Measurements from ENCODE around the gene CST3. TPM values are rescaled to one million over a fixed set of nuclear protein-coding genes. Genes with fewer than 3 reads are reported as not detected.

CST3 gene
- total RNA-seq, 2 experiments from 2014 or later, result 21.8 to 24.2 TPM

- Mint-ChIP-seq H3K36me3 (ENCODE audit: low read depth) (no peaks in the 10 kb centered on the region), H3K4me1 (ENCODE audit: low read depth) (no peaks in the 10 kb centered on the region), H3K27ac (no peak overlapping the region), H3K4me3 (no peak overlapping the region), H3K9me3 (no peaks in the 10 kb centered on the region), H3K27me3 (peaks cover 11% of the 10 kb centered on the region)
- intact Hi-C loops (cut with DNase I, micrococcal nuclease), result no loop called here
- ChIA-PET POLR2A (no interaction called here), CTCF (no interaction called here)
- Histone ChIP-seq H3K27ac (ENCODE audit: low read depth in 1 of 2, low read length in 2 of 2) (no peak overlapping the region), H3K9me3 (ENCODE audit: control insufficient read depth in 1 of 2, insufficient read depth in 1 of 2, low read length in 2 of 2) (no peaks in the 10 kb centered on the region), H3K36me3 (ENCODE audit: insufficient read depth, low read length) (no peaks in the 10 kb centered on the region), H3K27me3 (ENCODE audit: control insufficient read depth in 1 of 2, insufficient read depth in 2 of 2, low read length in 2 of 2) (no peaks in the 10 kb centered on the region), H3K4me3 (ENCODE audit: low read length) (no peak overlapping the region), H3K4me1 (ENCODE audit: insufficient read depth, low read length) (no peaks in the 10 kb centered on the region)
- DNase-seq, result no peak
- no peak for TF ChIP-seq CTCF (IDR thresholded peaks at IDR 0.05)
- no peak for ATAC-seq (ENCODE audit: poor library complexity)
Observed at GRCh38 chr20:23614163-23614562, 23.6 kb downstream of the CST3 start.

GRCh38 chr20:23613676-23614075 is 24.1 kb downstream of the CST3 start:
- ChIA-PET POLR2A (no interaction called here), CTCF (no interaction called here)
- Mint-ChIP-seq H3K27me3 (peaks cover 7% of the 10 kb centered on the region), H3K9me3 (no peaks in the 10 kb centered on the region), H3K4me1 (ENCODE audit: low read depth) (no peaks in the 10 kb centered on the region), H3K4me3 (no peak overlapping the region), H3K36me3 (ENCODE audit: low read depth) (no peaks in the 10 kb centered on the region), H3K27ac (no peak overlapping the region)
- no peak for ATAC-seq (ENCODE audit: poor library complexity)
- DNase-seq, result no peak
- TF ChIP-seq CTCF (IDR thresholded peaks at IDR 0.05), result no peak
- intact Hi-C loops (cut with DNase I, micrococcal nuclease), result no loop called here
- Histone ChIP-seq H3K36me3 (ENCODE audit: insufficient read depth, low read length) (no peaks in the 10 kb centered on the region), H3K4me1 (ENCODE audit: insufficient read depth, low read length) (no peaks in the 10 kb centered on the region), H3K27me3 (ENCODE audit: control insufficient read depth in 1 of 2, insufficient read depth in 2 of 2, low read length in 2 of 2) (no peaks in the 10 kb centered on the region), H3K27ac (ENCODE audit: low read depth in 1 of 2, low read length in 2 of 2) (no peak overlapping the region), H3K9me3 (ENCODE audit: control insufficient read depth in 1 of 2, insufficient read depth in 1 of 2, low read length in 2 of 2) (no peaks in the 10 kb centered on the region), H3K4me3 (ENCODE audit: low read length) (no peak overlapping the region)

GRCh38 chr20:23612396-23612795 is 25.4 kb downstream of the CST3 start:
- Mint-ChIP-seq H3K4me3 (no peak overlapping the region), H3K27me3 (no peaks in the 10 kb centered on the region), H3K4me1 (ENCODE audit: low read depth) (no peaks in the 10 kb centered on the region), H3K36me3 (ENCODE audit: low read depth) (no peaks in the 10 kb centered on the region), H3K27ac (no peak overlapping the region), H3K9me3 (no peaks in the 10 kb centered on the region)
- ATAC-seq (ENCODE audit: poor library complexity), result no peak
- intact Hi-C loops (cut with DNase I, micrococcal nuclease), result no loop called here
- no peak for DNase-seq
- no peak for TF ChIP-seq CTCF (IDR thresholded peaks at IDR 0.05)
- Histone ChIP-seq H3K27me3 (ENCODE audit: control insufficient read depth in 1 of 2, insufficient read depth in 2 of 2, low read length in 2 of 2) (no peaks in the 10 kb centered on the region), H3K4me3 (ENCODE audit: low read length) (no peak overlapping the region), H3K9me3 (ENCODE audit: control insufficient read depth in 1 of 2, insufficient read depth in 1 of 2, low read length in 2 of 2) (no peaks in the 10 kb centered on the region), H3K36me3 (ENCODE audit: insufficient read depth, low read length) (no peaks in the 10 kb centered on the region), H3K27ac (ENCODE audit: low read depth in 1 of 2, low read length in 2 of 2) (no peak overlapping the region), H3K4me1 (ENCODE audit: insufficient read depth, low read length) (no peaks in the 10 kb centered on the region)
- ChIA-PET CTCF (no interaction called here), POLR2A (no interaction called here)
